PFSK-1 (cell line): ENCODE results near the gene GSG1L.

Source experiments
- POLR2AphosphoS5 ChIP-seq: IDR thresholded peaks from 2 replicates; pipeline ENCODE4 v1.6.1; 2012; ENCODE audit warnings: low read depth, mild to moderate bottlenecking, control low read depth, low read length, moderate library complexity
- REST ChIP-seq, 2 experiments: IDR thresholded peaks; 2 replicates each; pipeline versions ENCODE4 v1.6.1 to v1.8.0; 2011 to 2012; ENCODE audit warnings: low read depth in 2 of 2, low read length in 2 of 2, control low read depth in 1 of 2, inconsistent platforms in 1 of 2, mild to moderate bottlenecking in 1 of 2, moderate library complexity in 1 of 2; ENCODE audit not compliant: insufficient read depth in 1 of 2
- SIN3A ChIP-seq: IDR thresholded peaks from 2 replicates; pipeline ENCODE4 v1.6.1; 2012; ENCODE audit warnings: mild to moderate bottlenecking, low read length, moderate library complexity, borderline replicate concordance; ENCODE audit not compliant: insufficient read depth
- TAF1 ChIP-seq: IDR thresholded peaks from 2 replicates; pipeline ENCODE4 v1.6.1; 2012; ENCODE audit warnings: low read length, control low read depth, borderline replicate concordance; ENCODE audit not compliant: insufficient read depth

- no peak for TF ChIP-seq TAF1
- no peak for TF ChIP-seq POLR2AphosphoS5
- TF ChIP-seq REST (IDR thresholded peaks at IDR 0.05; ENCODE audit: insufficient read depth in 1 of 2, low read depth in 2 of 2, low read length in 2 of 2) = no peak
- no peak for TF ChIP-seq SIN3A
These were observed 4.3 kb upstream of the GSG1L start for GRCh38 chr16:28067604-28068379.
